Hepatocyte (in vitro differentiated cells): ENCODE results near the gene KCNMA1. TPM values are rescaled to one million over a fixed set of nuclear protein-coding genes. Genes with fewer than 3 reads are reported as not detected.
A peak's percentile ranks its signal among the peaks of the same experiment; 100 is the strongest.

Source experiments
- DNase-seq: peaks from one replicate; pipeline ENCODE4 v3.0.0-alpha.2; 2016; ENCODE audit warnings: low spot score
- H2AFZ ChIP-seq: fragments of 200-600 bp; sonication (generic); 2 replicates; pipeline ENCODE4 v1.6.0; 2016; ENCODE audit warnings: antibody characterized with exemption, mild to moderate bottlenecking
- H3K27ac ChIP-seq: fragments of 200-600 bp; sonication (generic); 2 replicates; pipeline ENCODE4 v1.5.1; 2016; ENCODE audit warnings: mild to moderate bottlenecking
- H3K27me3 ChIP-seq: fragments of 200-600 bp; sonication (generic); 2 replicates; pipeline ENCODE4 v1.6.1; 2016
- H3K36me3 ChIP-seq: fragments of 200-600 bp; sonication (generic); replicated peaks from 2 replicates; pipeline ENCODE4 v1.5.1; 2016; ENCODE audit warnings: low read depth; ENCODE audit not compliant: insufficient read depth
- H3K4me1 ChIP-seq: fragments of 200-600 bp; sonication (generic); 2 replicates; pipeline ENCODE4 v1.5.1; 2016; ENCODE audit warnings: mild to moderate bottlenecking, moderate library complexity; ENCODE audit not compliant: insufficient read depth
- H3K4me2 ChIP-seq: fragments of 200-600 bp; sonication (generic); 2 replicates; pipeline ENCODE4 v1.6.0; 2016
- H3K4me3 ChIP-seq: fragments of 200-600 bp; sonication (generic); 2 replicates; pipeline ENCODE4 v1.5.1; 2016; ENCODE audit warnings: mild to moderate bottlenecking
- H3K79me2 ChIP-seq: fragments of 200-600 bp; sonication (generic); 2 replicates; pipeline ENCODE4 v1.6.0; 2017; ENCODE audit warnings: mild to moderate bottlenecking
- H3K9me2 ChIP-seq: fragments of 200-600 bp; sonication (generic); replicated peaks from 2 replicates; pipeline ENCODE4 v1.6.0; 2017; ENCODE audit warnings: mild to moderate bottlenecking; ENCODE audit not compliant: insufficient read depth
- H3K9me3 ChIP-seq: fragments of 200-600 bp; sonication (generic); 2 replicates; pipeline ENCODE4 v1.5.1; 2016; ENCODE audit warnings: low read depth, mild to moderate bottlenecking
- H4K20me1 ChIP-seq: fragments of 200-600 bp; sonication (generic); 2 replicates; pipeline ENCODE4 v1.6.0; 2016; ENCODE audit warnings: mild to moderate bottlenecking; ENCODE audit not compliant: insufficient read depth, poor library complexity, severe bottlenecking
- CTCF ChIP-seq: fragments of 200-600 bp; sonication (generic); IDR thresholded peaks from 2 replicates; pipeline ENCODE4 v1.5.1; 2016; ENCODE audit warnings: antibody characterized with exemption, mild to moderate bottlenecking; ENCODE audit not compliant: poor library complexity
- EZH2 ChIP-seq: fragments of 200-600 bp; sonication (generic); IDR thresholded peaks from 2 replicates; pipeline ENCODE4 v1.6.1; 2016; ENCODE audit warnings: antibody characterized with exemption, mild to moderate bottlenecking, borderline replicate concordance
- EZH2phosphoT487 ChIP-seq: fragments of 200-600 bp; sonication (generic); IDR thresholded peaks from one replicate; pipeline ENCODE4 v1.6.1; 2018; ENCODE audit warnings: antibody characterized with exemption, mild to moderate bottlenecking, low read depth, moderate library complexity; ENCODE audit not compliant: unreplicated experiment, severe bottlenecking
- WGBS: methylation state at CpG from one replicate; pipeline ENCODE4 v1.1.6; 2016; ENCODE audit warnings: low lambda C conversion rate; ENCODE audit errors: missing lambda C conversion rate; 5-methylcytosine and 5-hydroxymethylcytosine counted together
- polyA plus RNA-seq: library from polyadenylated mRNA; unstranded; fragments of >200 nt; fragmentation: Nextera tagmentation; extraction: Ambion mirVana; gene quantifications from 2 replicates; pipeline ENCODE4 v1.2.1, GENCODE V29; 2016
- total RNA-seq: library from RNA; depleted of rRNA; stranded (reverse); fragments of >200 nt; gene quantifications from 2 replicates; pipeline ENCODE4 v1.2.3, GENCODE V29; 2014

Gene KCNMA1
- total and polyA plus RNA-seq, 2 experiments from 2014 or later: 42.6 to 73.3 TPM

GRCh38 chr10:77077316-77077945 is 560.2 kb downstream of the KCNMA1 start:
- no peaks in the 10 kb centered on the region for H3K9me3 ChIP-seq
- no peaks in the 10 kb centered on the region for H3K9me2 ChIP-seq
- no peaks in the 10 kb centered on the region for H3K4me1 ChIP-seq
- H3K27ac ChIP-seq: no peak overlapping the region
- H3K27me3 ChIP-seq: no peaks in the 10 kb centered on the region
- no peaks in the 10 kb centered on the region for H3K36me3 ChIP-seq
- H3K4me3 ChIP-seq: no peak overlapping the region
- H4K20me1 ChIP-seq: no peaks in the 10 kb centered on the region
- H3K4me2 ChIP-seq: no peak overlapping the region
- TF ChIP-seq EZH2phosphoT487 (no peak), CTCF (no peak), EZH2 (no peak)
- H3K79me2 ChIP-seq: no peaks in the 10 kb centered on the region
- no peak overlapping the region for H2AFZ ChIP-seq
- DNase-seq: no peak
- WGBS: 76% methylated on average over 7 of the region's 7 CpGs

GRCh38 chr10:77075926-77076325 is 561.7 kb downstream of the KCNMA1 start:
- Histone ChIP-seq H3K4me1 (no peaks in the 10 kb centered on the region), H3K27me3 (no peaks in the 10 kb centered on the region), H3K4me2 (no peak overlapping the region), H3K27ac (no peak overlapping the region), H4K20me1 (no peaks in the 10 kb centered on the region), H3K9me3 (no peaks in the 10 kb centered on the region), H3K79me2 (no peaks in the 10 kb centered on the region), H2AFZ (no peak overlapping the region), H3K36me3 (no peaks in the 10 kb centered on the region), H3K4me3 (no peak overlapping the region), H3K9me2 (no peaks in the 10 kb centered on the region)
- TF ChIP-seq CTCF (no peak), EZH2phosphoT487 (no peak), EZH2 (no peak)
- WGBS: 97% methylated on average over 2 of the region's 2 CpGs
- DNase-seq: no peak

GRCh38 chr10:77074104-77074624 is 563.4 kb downstream of the KCNMA1 start:
- DNase-seq: no peak
- Histone ChIP-seq H3K9me3 (no peaks in the 10 kb centered on the region), H3K36me3 (no peaks in the 10 kb centered on the region), H2AFZ (no peak overlapping the region), H3K9me2 (no peaks in the 10 kb centered on the region), H3K27ac (peak overlapping the region; percentile 15), H3K27me3 (no peaks in the 10 kb centered on the region), H4K20me1 (no peaks in the 10 kb centered on the region), H3K4me2 (no peak overlapping the region), H3K79me2 (no peaks in the 10 kb centered on the region), H3K4me1 (no peaks in the 10 kb centered on the region), H3K4me3 (no peak overlapping the region)
- no peak for TF ChIP-seq EZH2phosphoT487
- TF ChIP-seq CTCF: no peak
- no peak for TF ChIP-seq EZH2
- whole genome bisulfite sequencing: 72% methylated on average over 2 of the region's 2 CpGs
